HG03103 (cell line): ENCODE data around the gene RNF141.

ENCODE experiments used
- ATAC-seq: cut with Tn5 transposase; IDR thresholded peaks from one replicate; pipeline ENCODE4 v1.9.1; 2021; ENCODE audit warnings: low read depth; ENCODE audit not compliant: unreplicated experiment

RNF141 gene

GRCh38 chr11:10485646-10486045 lies 55.3 kb downstream of the RNF141 start:
- no peak for ATAC-seq

GRCh38 chr11:10484461-10485180 lies 56.4 kb downstream of the RNF141 start:
- ATAC-seq = no peak

- no peak for ATAC-seq
These were observed 57.4 kb downstream of the RNF141 start for GRCh38 chr11:10483584-10483983.

GRCh38 chr11:10483174-10483573 lies 57.8 kb downstream of the RNF141 start:
- ATAC-seq = no peak

- ATAC-seq = no peak
These were observed 59.2 kb downstream of the RNF141 start for GRCh38 chr11:10481560-10482349.

- no peak for ATAC-seq
These were observed 60.2 kb downstream of the RNF141 start for GRCh38 chr11:10480760-10481159.

- ATAC-seq = no peak
These were observed 61.0 kb downstream of the RNF141 start for GRCh38 chr11:10480026-10480425.

- ATAC-seq = no peak
These were observed 62.1 kb downstream of the RNF141 start for GRCh38 chr11:10478574-10479550.

- ATAC-seq = no peak
These were observed 62.9 kb downstream of the RNF141 start for GRCh38 chr11:10478066-10478465.

- ATAC-seq = no peak
These were observed 63.3 kb downstream of the RNF141 start for GRCh38 chr11:10477690-10478046.

GRCh38 chr11:10476927-10477689 lies 63.9 kb downstream of the RNF141 start:
- no peak for ATAC-seq

- ATAC-seq = no peak
These were observed 64.6 kb downstream of the RNF141 start for GRCh38 chr11:10476342-10476741.

GRCh38 chr11:10474551-10474950 lies 66.4 kb downstream of the RNF141 start:
- no peak for ATAC-seq

GRCh38 chr11:10473371-10473770 lies 67.6 kb downstream of the RNF141 start:
- ATAC-seq = no peak

- no peak for ATAC-seq
These were observed 78.2 kb downstream of the RNF141 start for GRCh38 chr11:10462746-10463300.
